H9 (cell line): ENCODE measurements around the gene MTNR1A. TPM values are rescaled to one million over a fixed set of nuclear protein-coding genes. Genes with fewer than 3 reads are reported as not detected.

ENCODE experiments used
- DNase-seq: peaks from one replicate; pipeline ENCODE4 v3.0.0-alpha.2; 2017
- H2AFZ ChIP-seq: one replicate; pipeline ENCODE4 v1.6.1; 2013; ENCODE audit warnings: mild to moderate bottlenecking, low read length, control low read depth, moderate library complexity
- H2AK5ac ChIP-seq: 2 replicates; pipeline ENCODE4 v1.6.1; 2013; ENCODE audit warnings: low read length, control low read depth, mixed read lengths; ENCODE audit not compliant: insufficient read length
- H2BK120ac ChIP-seq: one replicate; pipeline ENCODE4 v1.6.1; 2013; ENCODE audit warnings: low read depth, mild to moderate bottlenecking, low read length, control low read depth, inconsistent platforms; ENCODE audit not compliant: poor library complexity, severe bottlenecking
- H2BK12ac ChIP-seq: 2 replicates; pipeline ENCODE4 v1.6.1; 2013; ENCODE audit warnings: low read length, control low read depth, mixed read lengths, low read depth; ENCODE audit not compliant: insufficient read length
- H2BK15ac ChIP-seq: 2 replicates; pipeline ENCODE4 v1.6.1; 2013; ENCODE audit warnings: low read depth, low read length, control low read depth
- H2BK20ac ChIP-seq: one replicate; pipeline ENCODE4 v1.6.1; 2013; ENCODE audit warnings: low read depth, mild to moderate bottlenecking, low read length, control low read depth, inconsistent platforms; ENCODE audit not compliant: poor library complexity, severe bottlenecking
- H2BK5ac ChIP-seq: 2 replicates; pipeline ENCODE4 v1.6.1; 2013; ENCODE audit warnings: low read length, control low read depth, mixed read lengths; ENCODE audit not compliant: insufficient read length
- H3K14ac ChIP-seq: 2 replicates; pipeline ENCODE4 v1.6.1; 2013; ENCODE audit warnings: low read length, control low read depth; ENCODE audit not compliant: insufficient read depth
- H3K18ac ChIP-seq: 2 replicates; pipeline ENCODE4 v1.6.1; 2013; ENCODE audit warnings: low read depth, mild to moderate bottlenecking, mixed read lengths, low read length, control low read depth; ENCODE audit not compliant: insufficient read length
- H3K23ac ChIP-seq: 2 replicates; pipeline ENCODE4 v1.6.1; 2013; ENCODE audit warnings: low read length, control low read depth, mixed read lengths, low read depth; ENCODE audit not compliant: insufficient read length
- H3K23me2 ChIP-seq: 2 replicates; pipeline ENCODE4 v1.6.1; 2013; ENCODE audit warnings: low read depth, mild to moderate bottlenecking, mixed read lengths, low read length, control low read depth; ENCODE audit not compliant: insufficient read length, poor library complexity, severe bottlenecking
- H3K27ac ChIP-seq: 2 replicates; pipeline ENCODE4 v1.5.1; 2013; ENCODE audit warnings: low read length, control low read depth, mixed read lengths, low read depth; ENCODE audit not compliant: insufficient read length
- H3K27me3 ChIP-seq: 2 replicates; pipeline ENCODE4 v1.6.1; 2013; ENCODE audit warnings: low read length, control low read depth, inconsistent platforms; ENCODE audit not compliant: insufficient read depth
- H3K4ac ChIP-seq: 2 replicates; pipeline ENCODE4 v1.6.1; 2013; ENCODE audit warnings: low read depth, mild to moderate bottlenecking, control low read depth, inconsistent platforms, low read length, moderate library complexity
- H3K4me1 ChIP-seq: 2 replicates; pipeline ENCODE4 v1.6.1; 2013; ENCODE audit warnings: low read length, control low read depth, inconsistent platforms; ENCODE audit not compliant: insufficient read depth
- H3K4me2 ChIP-seq: 2 replicates; pipeline ENCODE4 v1.6.1; 2013; ENCODE audit warnings: low read length, control low read depth, mixed read lengths; ENCODE audit not compliant: insufficient read length, insufficient read depth
- H3K56ac ChIP-seq: 2 replicates; pipeline ENCODE4 v1.6.1; 2013; ENCODE audit warnings: low read depth, mild to moderate bottlenecking, mixed read lengths, low read length, control low read depth; ENCODE audit not compliant: insufficient read length
- H3K79me1 ChIP-seq: 2 replicates; pipeline ENCODE4 v1.6.1; 2013; ENCODE audit warnings: low read depth, mild to moderate bottlenecking, moderate library complexity, low read length, control low read depth, inconsistent platforms; ENCODE audit not compliant: insufficient read depth, poor library complexity, severe bottlenecking
- H3K79me2 ChIP-seq: 2 replicates; pipeline ENCODE4 v1.6.1; 2013; ENCODE audit warnings: low read length, control low read depth, inconsistent platforms; ENCODE audit not compliant: insufficient read depth
- H3K9ac ChIP-seq: 2 replicates; pipeline ENCODE4 v1.6.1; 2013; ENCODE audit warnings: low read length, control low read depth, mixed read lengths; ENCODE audit not compliant: insufficient read length; ENCODE audit errors: extremely low read depth
- H3K9me3 ChIP-seq: one replicate; pipeline ENCODE4 v1.6.1; 2013; ENCODE audit warnings: low read depth, low read length, inconsistent platforms; ENCODE audit not compliant: control insufficient read depth
- H3T11ph ChIP-seq: one replicate; pipeline ENCODE4 v1.6.1; 2013; ENCODE audit warnings: mild to moderate bottlenecking, low read length, control low read depth, inconsistent platforms
- H4K20me1 ChIP-seq: one replicate; pipeline ENCODE4 v1.6.1; 2013; ENCODE audit not compliant: control insufficient read depth, insufficient read length, insufficient read depth
- H4K5ac ChIP-seq: 2 replicates; pipeline ENCODE4 v1.6.1; 2013; ENCODE audit warnings: low read depth, mild to moderate bottlenecking, mixed read lengths, low read length, control low read depth; ENCODE audit not compliant: insufficient read length
- H4K8ac ChIP-seq: replicated peaks from 2 replicates; pipeline ENCODE4 v1.6.1; 2013; ENCODE audit warnings: low read length, control low read depth, mixed read lengths, low read depth; ENCODE audit not compliant: insufficient read length
- H4K91ac ChIP-seq: 2 replicates; pipeline ENCODE4 v1.6.1; 2013; ENCODE audit warnings: low read depth, mild to moderate bottlenecking, moderate library complexity, mixed read lengths, low read length, control low read depth; ENCODE audit not compliant: insufficient read length
- H3K27ac Mint-ChIP-seq, 3 experiments: 2 replicates in 2 of 3; 3 replicates in 1 of 3; pipeline ENCODE4 v1.8.0; 2020 to 2021; ENCODE audit warnings: mixed read lengths in 3 of 3, mild to moderate bottlenecking in 1 of 3, moderate library complexity in 1 of 3
- H3K27me3 Mint-ChIP-seq: 2 replicates; pipeline ENCODE4 v1.8.0; 2021; ENCODE audit warnings: low read depth, mild to moderate bottlenecking, moderate library complexity, mixed read lengths
- H3K36me3 Mint-ChIP-seq, 3 experiments: 2 replicates in 2 of 3; 3 replicates in 1 of 3; pipeline ENCODE4 v1.8.0; 2020 to 2021; ENCODE audit warnings: low read depth in 3 of 3, mixed read lengths in 3 of 3; ENCODE audit not compliant: insufficient read depth in 1 of 3
- H3K4me1 Mint-ChIP-seq, 2 experiments: 2 replicates each; pipeline ENCODE4 v1.8.0; 2020; ENCODE audit warnings: mixed read lengths in 2 of 2
- H3K4me3 Mint-ChIP-seq, 2 experiments: 2 replicates in 1 of 2; 3 replicates in 1 of 2; pipeline ENCODE4 v1.8.0; 2020 to 2021; ENCODE audit warnings: mild to moderate bottlenecking in 2 of 2, mixed read lengths in 2 of 2, moderate library complexity in 1 of 2
- H3K9me3 Mint-ChIP-seq, 2 experiments: 2 replicates in 1 of 2; 3 replicates in 1 of 2; pipeline ENCODE4 v1.8.0; 2020; ENCODE audit warnings: mild to moderate bottlenecking in 2 of 2, mixed read lengths in 2 of 2, moderate library complexity in 1 of 2
- WGBS: extraction: QIAGEN DNeasy Blood & Tissue Kit; methylation state at CpG from one replicate; pipeline ENCODE4 v1.1.7; 2013; ENCODE audit warnings: missing lambda C conversion rate, low lambda C conversion rate, mixed read lengths; ENCODE audit not compliant: insufficient read length; ENCODE audit errors: extremely low coverage; 5-methylcytosine and 5-hydroxymethylcytosine counted together
- total RNA-seq: library from RNA; stranded (reverse); gene quantifications from 2 replicates; pipeline ENCODE4 v1.2.1, GENCODE V29; 2021
- TF ChIP-seq, protein P1 (sequence below): fragments of 200-600 bp; sonication (generic); conservative IDR thresholded peaks from 3 replicates; pipeline ENCODE4 v1.8.0; 2021; ENCODE audit warnings: antibody characterized with exemption, mild to moderate bottlenecking

The MTNR1A gene
- total RNA-seq, 1 experiment from 2014 or later = 0.57 TPM

DNA sequence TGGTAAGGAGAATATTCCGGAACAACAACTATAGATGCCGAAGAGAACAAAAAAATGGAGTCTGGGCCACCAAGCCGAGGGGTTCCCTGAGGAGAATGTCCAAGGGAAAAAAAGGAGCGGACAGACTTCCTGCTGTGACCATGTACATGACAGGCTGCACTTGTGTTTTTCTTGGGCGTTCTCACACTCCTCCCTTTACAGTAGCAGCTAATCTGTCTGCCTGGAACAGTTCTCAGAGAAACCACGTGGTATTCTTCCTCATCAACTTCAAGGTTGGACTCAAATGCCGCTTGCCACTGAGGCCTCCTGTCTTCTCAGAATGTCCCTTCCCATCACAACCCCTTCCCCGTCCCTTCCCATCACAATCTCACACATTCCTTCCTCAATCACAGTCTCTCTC lies 30.8 kb upstream of the MTNR1A start:
- WGBS = 100% methylated on average over 1 of the region's 8 CpGs
- H4K20me1 ChIP-seq = no peaks in the 10 kb centered on the region

More for the DNA sequence above, 30.8 kb upstream of the MTNR1A start:
- Histone ChIP-seq H2BK20ac (no peak overlapping the region), H3K27me3 (no peaks in the 10 kb centered on the region), H3K9ac (no peak overlapping the region), H3K4ac (no peak overlapping the region), H3T11ph (no peak overlapping the region), H2BK5ac (no peak overlapping the region), H2AFZ (no peak overlapping the region), H3K23me2 (no peaks in the 10 kb centered on the region), H3K56ac (no peak overlapping the region), H3K27ac (no peak overlapping the region), H4K5ac (no peak overlapping the region), H4K91ac (no peak overlapping the region), H4K8ac (no peak overlapping the region), H2BK120ac (no peak overlapping the region), H3K14ac (no peak overlapping the region), H3K4me1 (no peaks in the 10 kb centered on the region), H3K23ac (no peak overlapping the region), H2BK15ac (no peak overlapping the region), H3K4me2 (no peak overlapping the region), H2BK12ac (no peak overlapping the region), H3K79me2 (no peaks in the 10 kb centered on the region), H3K18ac (no peak overlapping the region), H3K9me3 (no peaks in the 10 kb centered on the region), H2AK5ac (no peak overlapping the region), H3K79me1 (no peaks in the 10 kb centered on the region)
- Mint-ChIP-seq H3K27me3 (peaks cover 1% of the 10 kb centered on the region; the same call in 1 of the 2 replicates), H3K27ac (peak overlapping the region in 1 of 3 experiments; percentile 79; a peak in 2 of 7 replicates), H3K36me3 (peaks cover 35 to 74% (median 72%) of the 10 kb centered on the region in 3 experiments), H3K4me1 (peaks cover 5% of the 10 kb centered on the region in 2 experiments), H3K9me3 (peaks cover 10 to 11% of the 10 kb centered on the region in 2 experiments), H3K4me3 (no peak overlapping the region)
- DNase-seq = no peak
- TF ChIP-seq, protein P1, sequence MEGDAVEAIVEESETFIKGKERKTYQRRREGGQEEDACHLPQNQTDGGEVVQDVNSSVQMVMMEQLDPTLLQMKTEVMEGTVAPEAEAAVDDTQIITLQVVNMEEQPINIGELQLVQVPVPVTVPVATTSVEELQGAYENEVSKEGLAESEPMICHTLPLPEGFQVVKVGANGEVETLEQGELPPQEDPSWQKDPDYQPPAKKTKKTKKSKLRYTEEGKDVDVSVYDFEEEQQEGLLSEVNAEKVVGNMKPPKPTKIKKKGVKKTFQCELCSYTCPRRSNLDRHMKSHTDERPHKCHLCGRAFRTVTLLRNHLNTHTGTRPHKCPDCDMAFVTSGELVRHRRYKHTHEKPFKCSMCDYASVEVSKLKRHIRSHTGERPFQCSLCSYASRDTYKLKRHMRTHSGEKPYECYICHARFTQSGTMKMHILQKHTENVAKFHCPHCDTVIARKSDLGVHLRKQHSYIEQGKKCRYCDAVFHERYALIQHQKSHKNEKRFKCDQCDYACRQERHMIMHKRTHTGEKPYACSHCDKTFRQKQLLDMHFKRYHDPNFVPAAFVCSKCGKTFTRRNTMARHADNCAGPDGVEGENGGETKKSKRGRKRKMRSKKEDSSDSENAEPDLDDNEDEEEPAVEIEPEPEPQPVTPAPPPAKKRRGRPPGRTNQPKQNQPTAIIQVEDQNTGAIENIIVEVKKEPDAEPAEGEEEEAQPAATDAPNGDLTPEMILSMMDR = no peak
